ELR (cell line): ENCODE data around the gene METTL24.

ENCODE experiments used
- DNase-seq: peaks from one replicate; pipeline ENCODE4 v3.0.0-alpha.2; 2015; ENCODE audit warnings: low read depth

The METTL24 gene

DNA sequence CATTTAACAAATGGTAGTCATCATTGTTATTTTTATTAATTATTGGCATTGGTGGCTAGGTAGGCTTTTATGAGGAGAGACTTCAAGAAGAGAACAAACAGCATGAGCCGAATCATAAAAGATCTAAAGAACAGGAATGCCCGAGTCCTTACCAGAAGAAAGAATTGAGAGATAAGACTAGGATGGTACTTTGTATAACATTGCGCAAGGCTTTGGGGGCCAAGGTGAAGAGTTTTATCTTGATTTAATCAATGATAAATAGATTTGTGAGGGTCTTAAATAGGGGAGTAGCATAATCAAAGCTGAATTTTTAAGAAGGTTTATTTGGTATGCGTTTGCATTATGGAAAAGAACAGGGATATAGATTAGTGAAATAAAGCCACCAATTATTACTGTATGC is 162.5 kb downstream of the METTL24 start:
- no peak for DNase-seq
